ENCODE measurements around the gene GET4.
"Not testable (repeated sequence)": the region's sequence is repeated elsewhere in the genome, so short reads cannot be mapped to it uniquely, and the experiment has no call there.

GET4 gene

DNA sequence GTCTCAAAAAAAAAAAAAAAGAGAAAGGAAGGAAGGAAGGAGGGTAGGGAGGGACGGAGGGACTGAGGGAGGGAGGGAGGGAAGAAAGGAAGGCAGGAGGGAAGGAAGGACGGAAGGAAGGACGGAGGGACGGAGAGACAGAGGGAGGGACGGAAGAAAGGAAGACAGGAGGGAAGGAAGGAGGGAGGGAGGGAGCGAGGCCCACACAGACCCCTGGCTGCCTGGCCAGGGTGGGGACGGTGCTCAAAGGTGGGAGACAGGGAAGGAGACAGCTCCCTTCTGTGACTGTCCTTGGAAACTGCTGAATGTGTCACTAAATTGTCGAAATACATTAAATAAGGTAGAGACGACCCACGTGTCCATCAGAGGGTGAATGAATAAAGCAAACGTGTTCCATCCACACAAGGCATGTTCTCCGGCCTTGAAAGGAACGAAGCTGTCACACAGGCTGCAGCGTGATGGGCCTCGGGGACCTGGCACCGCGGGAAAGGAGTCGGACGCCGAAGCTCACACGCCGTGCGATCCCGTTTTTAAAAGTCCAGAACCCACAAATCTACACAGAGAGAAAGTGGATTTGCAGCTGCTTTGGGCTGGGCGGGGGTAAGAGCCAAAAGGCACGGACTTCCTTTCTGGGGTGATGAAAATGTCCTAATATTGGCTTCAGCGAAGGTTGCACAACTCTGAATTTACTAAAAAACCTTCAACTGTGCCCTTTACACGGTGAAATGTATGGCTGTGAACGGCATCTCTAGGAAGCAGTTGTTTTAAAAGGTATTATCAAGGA lies 54.8 kb downstream of the GET4 start:
- intact Hi-C loops (cut with micrococcal nuclease): no loop called here
- Mint-ChIP-seq H3K27me3 (peaks cover 9% of the 10 kb centered on the region), H3K4me1 (ENCODE audit: low read depth) (peaks cover 81% of the 10 kb centered on the region), H3K36me3 (ENCODE audit: low read depth) (peaks cover 83% of the 10 kb centered on the region), H3K27ac (peak overlapping the region; percentile 77), H3K9me3 (no peaks in the 10 kb centered on the region), H3K4me3 (no peak overlapping the region)

DNA sequence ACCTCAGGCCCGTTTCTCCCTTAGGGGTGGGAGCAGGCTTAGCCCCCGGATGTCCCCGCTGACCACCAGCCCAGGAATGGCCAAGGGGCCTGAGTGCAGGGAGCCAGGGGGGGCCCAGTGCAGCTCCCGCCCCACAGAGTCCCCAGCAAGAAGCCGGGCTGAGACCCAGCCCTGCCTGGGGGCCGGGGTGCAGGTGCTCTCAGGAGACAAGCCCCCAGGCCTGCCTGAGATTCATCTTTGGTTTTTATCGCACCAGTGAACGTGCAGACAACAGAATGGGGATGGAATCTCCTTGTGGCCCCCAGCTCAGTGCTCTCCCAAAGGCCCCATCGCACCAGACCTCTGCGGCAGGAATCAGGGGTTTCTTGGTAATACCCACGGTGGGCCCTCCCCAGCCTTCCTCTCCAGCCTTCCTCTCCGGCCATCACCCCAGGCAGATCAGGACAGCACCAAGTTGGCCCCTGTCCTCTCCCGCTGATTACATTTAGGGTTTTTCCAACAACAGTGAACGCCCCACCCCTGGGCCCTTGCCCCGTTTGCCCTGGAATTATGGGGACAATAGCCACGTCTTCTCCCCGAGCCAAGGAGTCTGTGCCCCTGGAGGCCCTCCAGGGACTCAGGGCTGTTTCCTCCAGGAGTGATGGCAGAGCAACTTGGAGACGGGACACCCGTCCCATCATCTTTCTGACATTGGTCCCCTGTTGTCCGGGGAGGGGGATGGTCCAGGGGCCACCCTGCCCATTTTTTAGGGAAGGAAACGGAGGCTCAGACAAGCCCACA lies 55.7 kb downstream of the GET4 start:
- peak overlapping the region; percentile 77 for H3K27ac Mint-ChIP-seq
- H3K9me3 Mint-ChIP-seq: no peaks in the 10 kb centered on the region
- no peak overlapping the region for H3K4me3 Mint-ChIP-seq
- H3K36me3 Mint-ChIP-seq (ENCODE audit: low read depth): peaks cover 79% of the 10 kb centered on the region
- H3K4me1 Mint-ChIP-seq (ENCODE audit: low read depth): peaks cover 77% of the 10 kb centered on the region
- H3K27me3 Mint-ChIP-seq: peaks cover 9% of the 10 kb centered on the region
- intact Hi-C loops (cut with micrococcal nuclease): no loop called here

DNA sequence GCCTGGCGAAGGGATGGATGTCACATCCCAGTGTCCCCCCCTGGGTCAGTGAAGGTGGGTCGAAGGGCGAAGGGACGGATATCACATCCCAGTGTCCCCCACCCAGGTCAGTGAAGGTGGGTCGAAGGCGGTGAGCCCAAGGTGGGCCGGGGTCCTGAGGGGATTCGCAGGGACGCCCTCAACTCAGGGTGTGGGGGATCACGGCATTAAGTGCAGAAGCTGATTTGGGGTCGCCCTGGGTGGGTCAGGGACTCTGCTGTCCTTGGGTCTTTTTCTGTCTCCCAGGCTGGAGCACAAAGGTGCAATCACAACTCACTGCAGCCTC lies 56.3 kb downstream of the GET4 start:
- H3K9me3 Mint-ChIP-seq: no peaks in the 10 kb centered on the region
- H3K4me3 Mint-ChIP-seq: no peak overlapping the region
- peak overlapping the region; percentile 77 for H3K27ac Mint-ChIP-seq
- H3K36me3 Mint-ChIP-seq (ENCODE audit: low read depth): peaks cover 73% of the 10 kb centered on the region
- intact Hi-C loops (cut with micrococcal nuclease): no loop called here
- peaks cover 72% of the 10 kb centered on the region for H3K4me1 Mint-ChIP-seq (ENCODE audit: low read depth)
- H3K27me3 Mint-ChIP-seq: peaks cover 9% of the 10 kb centered on the region

DNA sequence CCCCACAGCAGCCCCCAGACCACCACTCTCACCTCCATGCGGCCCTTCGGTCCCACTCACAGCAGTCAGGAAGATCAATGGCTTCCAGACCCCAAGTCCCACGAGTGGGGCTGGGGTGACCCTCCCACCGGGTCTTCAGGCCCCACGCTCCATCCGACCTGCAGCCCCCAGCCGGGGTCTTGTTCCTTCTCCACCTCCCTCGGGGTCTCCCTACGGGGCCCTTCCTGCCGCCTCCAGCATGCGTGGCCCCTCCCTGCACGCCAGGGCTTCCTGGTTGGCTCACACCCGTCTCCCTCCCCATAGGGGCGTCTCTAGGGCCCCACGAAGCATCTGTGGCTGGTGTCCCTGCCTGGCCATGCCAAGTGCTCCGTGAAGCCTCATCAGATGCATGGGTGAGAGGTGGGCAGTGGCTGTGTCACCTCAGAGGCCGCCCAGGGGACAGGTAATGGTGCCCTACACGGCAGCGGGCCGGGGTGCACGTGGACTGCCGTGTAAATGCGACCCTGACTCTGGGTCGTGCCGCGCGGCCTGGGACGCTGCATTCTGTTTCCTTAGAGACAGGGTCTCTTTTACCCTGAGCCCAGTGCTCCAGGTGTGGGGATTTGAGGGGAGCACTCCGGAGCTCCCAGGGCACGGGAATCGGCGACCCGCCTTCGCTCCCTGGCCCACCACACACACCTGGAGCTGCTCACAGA lies 58.3 kb downstream of the GET4 start:
- H3K36me3 Mint-ChIP-seq (ENCODE audit: low read depth): peaks cover 78% of the 10 kb centered on the region
- no peak overlapping the region for H3K27ac Mint-ChIP-seq
- intact Hi-C loops (cut with micrococcal nuclease): no loop called here
- no peak overlapping the region for H3K4me3 Mint-ChIP-seq
- H3K4me1 Mint-ChIP-seq (ENCODE audit: low read depth): peaks cover 63% of the 10 kb centered on the region
- peaks cover 9% of the 10 kb centered on the region for H3K27me3 Mint-ChIP-seq
- H3K9me3 Mint-ChIP-seq: no peaks in the 10 kb centered on the region

DNA sequence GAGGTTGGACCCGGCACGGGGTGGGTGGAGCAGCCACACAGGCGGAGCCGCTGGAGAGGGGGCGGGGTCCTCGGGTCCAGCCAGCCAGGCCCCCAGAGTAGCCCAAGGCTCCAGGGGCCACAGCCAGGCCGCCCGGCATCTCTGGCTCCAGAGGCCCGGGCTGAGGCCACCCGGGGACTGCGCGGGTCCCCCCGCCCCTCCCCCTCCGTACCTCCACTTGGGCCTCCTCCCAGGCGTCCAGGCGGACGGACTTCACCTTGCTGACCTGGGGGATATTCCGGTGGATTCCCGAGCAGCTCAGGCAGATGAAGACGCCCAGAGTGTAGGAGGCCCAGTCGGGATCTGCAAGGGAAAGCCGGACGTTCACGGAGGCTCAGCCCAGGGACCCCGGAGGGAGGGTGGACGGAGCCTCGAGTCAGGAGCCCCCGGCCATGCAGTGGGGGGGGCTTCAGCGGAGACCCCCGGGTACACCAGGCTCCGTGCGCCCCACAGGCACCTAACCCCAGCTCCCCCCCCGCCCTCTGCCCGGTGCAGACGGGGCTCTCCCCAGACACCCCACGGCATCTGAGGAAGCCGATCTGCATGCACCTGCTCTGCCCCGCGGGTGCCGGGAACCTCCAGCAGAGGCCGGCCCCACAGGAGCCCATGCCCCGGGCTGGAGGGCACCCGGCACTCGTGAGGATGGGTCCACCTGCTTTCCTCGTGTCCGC lies 59.0 kb downstream of the GET4 start:
- Mint-ChIP-seq H3K4me1 (ENCODE audit: low read depth) (peaks cover 63% of the 10 kb centered on the region), H3K9me3 (no peaks in the 10 kb centered on the region), H3K4me3 (no peak overlapping the region), H3K27ac (no peak overlapping the region), H3K36me3 (ENCODE audit: low read depth) (peaks cover 71% of the 10 kb centered on the region), H3K27me3 (peaks cover 9% of the 10 kb centered on the region)
- intact Hi-C loops (cut with micrococcal nuclease): no loop called here

DNA sequence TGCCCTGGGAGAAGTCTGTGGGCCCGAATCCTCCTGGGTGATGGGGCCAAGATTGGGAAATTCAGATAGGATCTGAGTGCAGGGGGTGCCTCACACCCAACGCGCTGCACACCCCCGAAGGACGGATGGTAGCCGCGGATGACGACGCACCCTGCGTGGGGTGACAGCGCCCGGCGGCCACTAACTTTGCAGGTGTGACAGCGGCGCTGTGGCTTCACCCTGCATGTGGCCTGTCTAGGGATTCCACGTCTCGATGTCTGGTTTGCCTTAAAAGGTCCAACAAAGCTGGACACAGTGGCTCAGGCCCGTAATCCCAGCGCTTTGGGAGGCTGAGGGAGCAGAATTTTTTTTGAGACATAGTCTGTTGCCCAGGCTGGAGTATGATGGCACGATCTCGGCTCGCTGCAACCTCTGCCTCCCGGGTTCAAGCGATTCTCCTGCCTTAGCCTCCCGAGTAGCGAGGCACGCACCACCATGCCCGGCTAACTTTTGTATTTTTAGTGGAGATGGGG lies 59.6 kb downstream of the GET4 start:
- H3K27ac Mint-ChIP-seq: no peak overlapping the region
- no peak overlapping the region for H3K4me3 Mint-ChIP-seq
- H3K36me3 Mint-ChIP-seq (ENCODE audit: low read depth): peaks cover 66% of the 10 kb centered on the region
- intact Hi-C loops (cut with micrococcal nuclease): no loop called here
- peaks cover 63% of the 10 kb centered on the region for H3K4me1 Mint-ChIP-seq (ENCODE audit: low read depth)
- H3K27me3 Mint-ChIP-seq: peaks cover 9% of the 10 kb centered on the region
- H3K9me3 Mint-ChIP-seq: no peaks in the 10 kb centered on the region

DNA sequence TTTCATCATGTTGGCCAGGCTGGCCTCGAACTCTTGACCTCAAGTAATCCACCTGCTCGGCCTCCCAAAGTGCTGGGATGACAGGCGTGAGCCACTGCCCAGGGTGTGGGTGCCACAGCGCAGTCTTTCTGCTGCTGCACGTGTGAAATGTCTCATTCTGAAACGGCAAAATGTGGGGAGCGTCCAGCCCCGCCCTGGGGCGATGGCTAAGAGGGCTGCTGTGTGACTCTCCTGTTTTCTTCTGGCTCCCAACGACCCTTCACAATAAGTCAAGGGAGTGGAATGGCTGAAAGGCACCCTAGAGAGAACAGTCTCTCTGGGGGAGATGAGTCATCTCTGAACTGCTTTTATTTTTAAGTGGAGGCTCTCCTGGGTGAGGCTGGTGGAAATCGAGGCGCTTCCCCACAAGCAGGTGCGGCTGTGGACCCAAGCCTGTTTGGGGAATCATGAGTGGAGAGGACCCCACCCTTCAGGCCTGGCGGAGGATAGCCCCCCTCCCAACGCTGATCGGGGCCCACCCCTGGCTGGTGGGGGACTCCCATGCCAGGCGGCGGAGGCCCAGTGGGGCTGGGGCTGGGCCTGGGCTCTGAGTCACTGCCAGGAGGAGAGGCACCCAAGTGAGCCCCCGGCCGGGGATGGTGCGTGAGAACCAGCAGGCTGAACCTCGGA lies 60.2 kb downstream of the GET4 start:
- H3K27ac Mint-ChIP-seq: no peak overlapping the region
- peaks cover 2% of the 10 kb centered on the region for H3K9me3 Mint-ChIP-seq
- H3K27me3 Mint-ChIP-seq: peaks cover 5% of the 10 kb centered on the region
- H3K36me3 Mint-ChIP-seq (ENCODE audit: low read depth): peaks cover 60% of the 10 kb centered on the region
- intact Hi-C loops (cut with micrococcal nuclease): no loop called here
- no peak overlapping the region for H3K4me3 Mint-ChIP-seq
- H3K4me1 Mint-ChIP-seq (ENCODE audit: low read depth): peaks cover 61% of the 10 kb centered on the region

DNA sequence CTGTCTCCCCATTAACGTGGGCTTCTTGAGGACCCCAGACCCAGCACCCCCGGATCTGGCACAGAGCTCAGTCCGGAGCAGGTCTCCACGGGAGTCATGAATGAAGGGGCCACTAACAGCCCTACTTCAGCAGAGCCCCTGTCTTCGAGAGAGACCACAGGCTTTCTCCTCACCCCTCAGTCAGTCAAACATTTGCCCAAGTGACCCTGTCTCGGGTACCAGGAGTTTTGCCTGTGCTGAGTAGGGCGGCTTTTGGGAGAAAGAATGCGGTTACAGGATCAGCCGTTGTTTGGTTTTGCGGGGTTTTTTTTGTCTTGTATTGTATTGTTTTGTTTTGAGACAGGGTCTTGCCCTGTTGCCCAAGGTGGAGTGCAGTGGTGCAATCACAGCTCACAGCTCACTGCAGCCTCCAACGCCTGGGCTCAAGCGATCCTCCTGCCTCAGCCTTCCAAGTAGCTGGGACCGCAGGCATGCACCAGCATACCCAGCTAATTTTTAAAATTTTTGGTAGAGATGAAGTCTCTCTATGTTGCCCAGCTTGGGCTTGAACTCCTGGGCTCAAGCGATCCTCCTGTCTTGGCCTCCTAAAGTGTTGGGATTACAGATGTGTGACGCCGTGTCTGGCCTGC lies 61.6 kb downstream of the GET4 start:
- Mint-ChIP-seq H3K4me1 (ENCODE audit: low read depth) (peaks cover 54% of the 10 kb centered on the region), H3K4me3 (no peak overlapping the region), H3K27ac (peak overlapping the region; percentile 25), H3K9me3 (peaks cover 12% of the 10 kb centered on the region), H3K36me3 (ENCODE audit: low read depth) (peaks cover 54% of the 10 kb centered on the region), H3K27me3 (no peaks in the 10 kb centered on the region)
- intact Hi-C loops (cut with micrococcal nuclease): no loop called here

DNA sequence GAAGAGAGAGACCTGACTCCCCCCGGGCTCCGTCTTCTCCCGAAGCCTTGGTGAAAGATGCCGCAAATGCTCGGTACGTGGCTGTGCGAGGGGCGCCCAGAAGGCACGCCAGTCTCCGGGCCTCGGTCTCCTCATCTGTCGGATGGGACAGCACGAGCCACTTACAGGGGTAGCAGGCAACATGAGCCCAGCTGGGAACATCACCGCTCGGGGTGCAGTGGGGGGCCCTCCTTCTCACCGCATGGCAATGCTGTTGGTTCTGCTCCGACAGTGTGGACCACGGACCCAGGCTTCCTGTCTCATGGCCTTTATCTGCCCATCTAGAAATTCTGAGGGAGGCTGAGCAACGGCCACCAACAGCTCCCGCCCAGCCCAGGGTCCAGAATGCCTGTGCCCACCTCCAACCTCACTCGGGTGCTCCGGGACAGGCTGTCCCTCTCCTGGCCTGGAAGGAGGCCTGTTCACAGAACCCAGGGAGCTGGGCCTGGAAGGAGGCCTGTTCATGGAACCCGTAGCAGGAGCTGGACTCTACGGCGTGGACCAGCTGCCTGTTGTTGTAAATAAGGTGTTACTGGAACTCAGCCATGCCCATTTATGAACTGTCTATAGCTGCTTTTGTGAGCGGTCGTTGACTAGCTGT lies 62.3 kb downstream of the GET4 start:
- peaks cover 50% of the 10 kb centered on the region for H3K36me3 Mint-ChIP-seq (ENCODE audit: low read depth)
- no peak overlapping the region for H3K27ac Mint-ChIP-seq
- H3K9me3 Mint-ChIP-seq: peaks cover 12% of the 10 kb centered on the region
- H3K4me1 Mint-ChIP-seq (ENCODE audit: low read depth): peaks cover 53% of the 10 kb centered on the region
- no peaks in the 10 kb centered on the region for H3K27me3 Mint-ChIP-seq
- intact Hi-C loops (cut with micrococcal nuclease): no loop called here
- H3K4me3 Mint-ChIP-seq: no peak overlapping the region

DNA sequence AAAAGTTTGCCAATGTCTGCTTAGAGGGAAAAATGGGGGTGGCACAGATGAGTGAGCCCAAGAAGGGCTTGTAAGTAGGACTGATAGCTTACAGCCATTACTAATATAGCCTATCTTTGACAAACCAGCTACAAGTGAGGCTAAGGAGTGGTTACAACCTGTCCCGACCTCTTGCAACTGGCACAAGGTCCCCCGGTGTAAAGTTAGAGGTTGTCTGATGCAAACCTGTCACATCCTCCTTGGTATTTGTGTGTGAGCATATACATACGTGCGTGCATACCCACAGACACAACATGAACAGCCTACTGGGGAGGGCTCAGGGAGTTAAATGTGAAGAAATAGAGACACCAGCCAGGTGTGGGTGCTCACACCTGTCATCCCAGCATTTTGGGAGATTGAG lies 63.5 kb downstream of the GET4 start:
- no peak overlapping the region for H3K4me3 Mint-ChIP-seq
- peaks cover 44% of the 10 kb centered on the region for H3K36me3 Mint-ChIP-seq (ENCODE audit: low read depth)
- H3K4me1 Mint-ChIP-seq (ENCODE audit: low read depth): peaks cover 50% of the 10 kb centered on the region
- peaks cover 12% of the 10 kb centered on the region for H3K9me3 Mint-ChIP-seq
- H3K27ac Mint-ChIP-seq: no peak overlapping the region
- no peaks in the 10 kb centered on the region for H3K27me3 Mint-ChIP-seq
- intact Hi-C loops (cut with micrococcal nuclease): no loop called here

DNA sequence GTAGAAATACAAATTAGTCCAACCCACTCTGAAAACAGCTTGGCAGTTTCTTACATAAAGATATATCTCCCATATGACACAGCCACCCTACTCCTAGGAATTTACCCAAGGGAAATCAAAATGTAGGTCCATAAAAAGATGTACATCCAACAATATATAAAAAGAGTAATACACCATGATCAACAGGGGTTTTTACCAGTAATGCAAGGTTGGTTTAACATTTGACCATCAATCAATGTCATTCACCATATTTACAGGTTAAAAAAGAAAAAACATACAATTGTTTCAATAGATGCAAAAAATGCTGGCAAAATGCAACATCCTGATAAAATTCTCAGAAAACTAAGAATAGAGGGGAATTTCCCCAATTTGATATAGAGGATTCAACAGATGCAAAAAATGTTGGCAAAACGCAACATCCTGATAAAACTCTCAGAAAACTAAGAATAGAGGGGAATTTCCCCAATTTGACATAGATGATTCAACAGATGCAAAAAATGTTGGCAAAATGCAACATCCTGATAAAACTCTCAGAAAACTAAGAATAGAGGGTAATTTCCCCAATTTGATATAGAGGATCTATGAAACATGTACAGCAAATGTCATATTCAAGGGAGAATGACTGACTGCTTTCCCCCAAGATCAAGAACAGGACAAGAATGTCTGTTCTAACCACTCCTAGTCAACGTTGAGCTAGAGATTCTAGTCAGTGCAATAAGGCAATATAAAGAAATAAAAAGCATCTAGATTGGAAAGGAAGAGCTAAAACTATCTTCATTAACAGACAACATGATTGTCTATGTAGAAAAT lies 64.5 kb downstream of the GET4 start:
- Mint-ChIP-seq H3K4me1 (ENCODE audit: low read depth) (peaks cover 54% of the 10 kb centered on the region), H3K4me3 (no peak overlapping the region), H3K27ac (no peak overlapping the region), H3K9me3 (peaks cover 12% of the 10 kb centered on the region), H3K36me3 (ENCODE audit: low read depth) (peaks cover 44% of the 10 kb centered on the region), H3K27me3 (no peaks in the 10 kb centered on the region)
- intact Hi-C loops (cut with micrococcal nuclease): no loop called here

DNA sequence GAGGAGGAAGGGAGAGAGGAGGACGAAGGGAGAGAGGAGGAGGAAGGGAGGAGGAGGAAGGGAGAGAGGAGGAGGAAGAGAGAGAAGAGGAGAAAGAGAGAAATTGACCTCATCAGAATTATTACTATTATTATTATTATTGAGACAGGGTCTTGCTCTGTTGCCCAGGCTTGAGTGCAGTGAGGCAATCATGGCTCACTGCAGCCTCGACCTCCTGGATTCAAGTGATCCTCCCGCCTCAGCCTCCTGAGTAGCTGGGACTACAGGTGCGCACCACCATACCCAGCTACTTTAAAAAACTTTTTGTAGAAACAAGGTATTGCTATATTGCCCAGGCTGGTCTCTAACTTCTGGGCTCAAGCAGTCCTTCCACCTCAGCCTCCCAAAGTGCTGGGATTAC lies 67.4 kb downstream of the GET4 start:
- Mint-ChIP-seq H3K9me3 (peaks cover 12% of the 10 kb centered on the region), H3K4me1 (ENCODE audit: low read depth) (peaks cover 52% of the 10 kb centered on the region), H3K36me3 (ENCODE audit: low read depth) (peaks cover 53% of the 10 kb centered on the region)
- H3K4me3 Mint-ChIP-seq; H3K27ac Mint-ChIP-seq; H3K27me3 Mint-ChIP-seq; intact Hi-C loops (cut with micrococcal nuclease): not testable (repeated sequence)
